HG02759 (cell line): ENCODE data around the gene HSPA9.

Experiments used
- ATAC-seq: cut with Tn5 transposase; IDR thresholded peaks from one replicate; pipeline ENCODE4 v1.9.1; 2021; ENCODE audit warnings: mild to moderate bottlenecking, moderate library complexity; ENCODE audit not compliant: unreplicated experiment

Gene HSPA9

GRCh38 chr5:138565100-138565821 lies 9.9 kb downstream of the HSPA9 start:
- ATAC-seq = no peak

- ATAC-seq = no peak
Observed at GRCh38 chr5:138564242-138564641, 11.0 kb downstream of the HSPA9 start.

GRCh38 chr5:138563340-138564118 lies 11.7 kb downstream of the HSPA9 start:
- no peak for ATAC-seq

- no peak for ATAC-seq
Observed at GRCh38 chr5:138560971-138561370, 14.2 kb downstream of the HSPA9 start.

GRCh38 chr5:138559937-138560336 lies 15.3 kb downstream of the HSPA9 start:
- no peak for ATAC-seq

- ATAC-seq = no peak
Observed at GRCh38 chr5:138557677-138558076, 17.5 kb downstream of the HSPA9 start.

GRCh38 chr5:138554143-138554542 lies 21.1 kb downstream of the HSPA9 start:
- no peak for ATAC-seq

- ATAC-seq = no peak
Observed at GRCh38 chr5:138553437-138554095, 21.6 kb downstream of the HSPA9 start.

- no peak for ATAC-seq
Observed at GRCh38 chr5:138552657-138553056, 22.5 kb downstream of the HSPA9 start.

- ATAC-seq = no peak
Observed at GRCh38 chr5:138549414-138549813, 25.8 kb downstream of the HSPA9 start.

- ATAC-seq = no peak
Observed at GRCh38 chr5:138545919-138546562, 29.2 kb downstream of the HSPA9 start.

GRCh38 chr5:138544181-138545134 lies 30.7 kb downstream of the HSPA9 start:
- no peak for ATAC-seq

GRCh38 chr5:138543730-138544104 lies 31.5 kb downstream of the HSPA9 start:
- ATAC-seq = peak; percentile 45

GRCh38 chr5:138542956-138543729 lies 32.1 kb downstream of the HSPA9 start, which contains the start of gene ETF1:
Gene ETF1 (minus strand): TSS chr5:138543236. CDS start chr5:138542918, 318 bp downstream.
- peak; percentile 94 for ATAC-seq

- ATAC-seq = no peak
Observed at GRCh38 chr5:138542180-138542955, 32.8 kb downstream of the HSPA9 start.

GRCh38 chr5:138541511-138542179 lies 33.6 kb downstream of the HSPA9 start:
- ATAC-seq = no peak

- no peak for ATAC-seq
Observed at GRCh38 chr5:138539791-138540190, 35.4 kb downstream of the HSPA9 start.
